PC-9 (cell line): ENCODE results near the gene INTU. TPM values are rescaled to one million over a fixed set of nuclear protein-coding genes. Genes with fewer than 3 reads are reported as not detected.
A peak's percentile ranks its signal among the peaks of the same experiment; 100 is the strongest.
"Not testable (repeated sequence)": the region's sequence is repeated elsewhere in the genome, so short reads cannot be mapped to it uniquely, and the experiment has no call there.

Experiments
- Bru-seq: library from RNA; stranded (reverse); fragments of 400-500 nt; gene quantifications from one replicate; lab custom pipeline; 2021; lab: Mats Ljungman, UMichigan
- BruChase-seq, 2 experiments: library from RNA; stranded (reverse); fragments of 400-500 nt; gene quantifications; one replicate each; lab custom pipeline; 2021; lab: Mats Ljungman, UMichigan
- BruUV-seq: library from RNA; stranded (reverse); fragments of 400-500 nt; replicated peaks from 2 replicates; lab custom pipeline; 2021; lab: Mats Ljungman, UMichigan
- CTCF ChIA-PET: fragments of 300-600 bp; sonication (Branson Sonifier 250); formaldehyde crosslinking; loops from one replicate; lab custom pipeline; 2022; ENCODE audit warnings: antibody characterized with exemption; lab: Charles Lee
- POLR2A ChIA-PET: fragments of 300-600 bp; sonication (Branson Sonifier 250); formaldehyde crosslinking; loops from one replicate; lab custom pipeline; 2022; ENCODE audit warnings: antibody characterized with exemption; ENCODE audit not compliant: unreplicated experiment; lab: Charles Lee
- DNase-seq, 2 experiments: peaks; one replicate each; pipeline versions ENCODE4 v3.0.0 to v3.0.0-alpha.2; 2015 to 2022; ENCODE audit warnings: mixed read lengths in 1 of 2
- H2AFZ ChIP-seq: fragments of 200-600 bp; sonication (generic); 2 replicates; pipeline ENCODE4 v1.8.1; 2017; ENCODE audit warnings: antibody characterized with exemption
- H3F3A ChIP-seq: fragments of 200-600 bp; sonication (generic); 2 replicates; pipeline ENCODE4 v1.8.1; 2017; ENCODE audit warnings: antibody characterized with exemption, mild to moderate bottlenecking, low read depth; ENCODE audit not compliant: insufficient read depth
- H3K27ac ChIP-seq: fragments of 200-600 bp; sonication (generic); 2 replicates; pipeline ENCODE4 v1.6.1; 2016; ENCODE audit warnings: mixed run types
- H3K27me3 ChIP-seq: fragments of 200-600 bp; sonication (generic); 2 replicates; pipeline ENCODE4 v1.6.1; 2016; ENCODE audit warnings: low read depth, mixed run types; ENCODE audit not compliant: insufficient read depth
- H3K36me3 ChIP-seq: fragments of 200-600 bp; sonication (generic); 2 replicates; pipeline ENCODE4 v1.6.1; 2016; ENCODE audit warnings: low read depth, mixed run types
- H3K4me1 ChIP-seq: fragments of 200-600 bp; sonication (generic); replicated peaks from 2 replicates; pipeline ENCODE4 v1.6.1; 2016; ENCODE audit warnings: mixed run types; ENCODE audit not compliant: insufficient read depth
- H3K4me2 ChIP-seq: fragments of 200-600 bp; sonication (generic); 2 replicates; pipeline ENCODE4 v1.6.1; 2017; ENCODE audit warnings: mixed run types
- H3K4me3 ChIP-seq: fragments of 200-600 bp; sonication (generic); 2 replicates; pipeline ENCODE4 v1.6.1; 2016; ENCODE audit warnings: mixed run types
- H3K79me2 ChIP-seq: fragments of 200-600 bp; sonication (generic); 2 replicates; pipeline ENCODE4 v1.6.1; 2017; ENCODE audit warnings: low read depth, mixed run types
- H3K9me2 ChIP-seq: fragments of 200-600 bp; sonication (generic); 2 replicates; pipeline ENCODE4 v1.8.1; 2017; ENCODE audit warnings: mild to moderate bottlenecking; ENCODE audit not compliant: insufficient read depth
- H3K9me3 ChIP-seq: fragments of 200-600 bp; sonication (generic); 2 replicates; pipeline ENCODE4 v1.8.1; 2016; ENCODE audit warnings: low read depth; ENCODE audit not compliant: insufficient read depth
- H4K20me1 ChIP-seq: fragments of 200-600 bp; sonication (generic); 2 replicates; pipeline ENCODE4 v1.8.1; 2017; ENCODE audit not compliant: insufficient read depth
- EZH2 ChIP-seq: fragments of 200-600 bp; sonication (generic); IDR thresholded peaks from 2 replicates; pipeline ENCODE4 v1.8.0; 2017; ENCODE audit warnings: antibody characterized with exemption, low read depth
- intact Hi-C: fragments of 100-400 bp; cut with micrococcal nuclease; formaldehyde crosslinking; loops from one replicate; pipeline ENCODE4 v1.10.0; 2022; ENCODE audit not compliant: unreplicated experiment
- long read RNA-seq: library from polyadenylated mRNA; stranded (forward); transcript quantifications from one replicate; pipeline ENCODE4 v2.0.0, GENCODE V29; 2022
- total RNA-seq: library from RNA; stranded (reverse); gene quantifications from 2 replicates; pipeline ENCODE4 v1.2.3, GENCODE V29; 2021
- TF ChIP-seq, protein P1 (sequence below): fragments of 200-600 bp; sonication (generic); conservative IDR thresholded peaks from 2 replicates; pipeline ENCODE4 v1.6.1; 2017; ENCODE audit warnings: mixed run types, antibody characterized with exemption, mild to moderate bottlenecking, moderate library complexity

INTU gene
- total RNA-seq (9.7 and 10.5 TPM in 2 replicates), Bru-seq, nascent RNA (percentile 70 among the genes with signal in this experiment), BruChase-seq, experiment 1, labeled RNA remaining after a 2-hour chase (percentile 79 among the genes with signal in this experiment), BruChase-seq, experiment 2, labeled RNA remaining after a 6-hour chase (percentile 59 among the genes with signal in this experiment)
- long read RNA-seq, full-length matches to known transcripts, result 3 of 6 reads
- long read RNA-seq, partial matches to known transcripts, result 1 of 6 reads
- long read RNA-seq, other reads (novel, unspliced or antisense), result 2 of 6 reads

DNA sequence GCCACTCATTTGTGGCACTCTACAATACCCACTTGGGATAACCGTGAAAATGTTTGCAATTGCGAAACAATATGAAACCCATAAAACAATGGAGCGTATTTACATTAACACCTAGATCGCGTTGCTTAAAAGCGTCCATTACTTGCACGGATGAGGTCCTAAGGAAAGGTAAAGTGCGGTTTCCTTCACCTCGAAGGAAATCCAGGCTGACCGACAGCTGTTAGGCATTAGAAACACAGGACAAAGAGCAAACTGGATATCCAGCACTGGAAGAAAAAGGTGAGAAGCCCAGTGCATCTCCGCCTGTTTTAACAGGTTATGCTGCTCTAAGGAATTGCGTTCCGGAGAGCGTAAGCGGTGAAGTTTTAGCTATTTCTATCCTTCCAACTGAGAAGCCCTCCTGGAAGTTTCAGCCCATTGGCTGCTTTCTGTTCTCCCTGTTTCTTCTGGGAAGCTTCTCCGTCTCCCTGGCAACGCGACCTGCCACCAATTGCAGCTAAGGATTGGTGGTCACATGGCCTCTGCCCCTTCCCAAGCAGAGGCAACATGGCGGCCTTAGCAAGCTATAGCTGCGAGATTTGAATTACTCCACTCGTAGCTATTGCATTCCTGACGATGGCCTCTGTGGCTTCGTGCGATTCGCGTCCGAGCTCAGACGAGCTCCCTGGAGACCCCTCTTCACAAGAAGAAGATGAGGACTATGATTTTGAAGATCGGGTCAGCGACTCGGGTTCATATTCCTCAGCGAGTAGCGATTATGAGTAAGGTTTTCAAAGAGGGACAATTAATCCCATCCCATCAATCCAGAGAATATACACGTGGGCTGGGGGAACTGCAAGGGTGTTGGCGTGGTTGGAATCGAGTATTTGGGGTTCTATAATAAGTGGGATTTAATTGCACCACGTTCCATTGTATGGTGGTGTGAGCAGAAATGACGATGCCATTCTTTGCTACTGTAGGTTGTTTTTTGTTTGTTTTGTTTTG lies at the start of gene INTU:
Gene INTU, plus strand, starts transcription at position 538 of the 984 bp plus-strand sequence. Its CDS starts 78 bp downstream, at position 616.
- intact Hi-C loops, result loop anchor here (5.0 kb wide), 3 partner anchors 75 to 895 kb away; partner anchors contain the start of gene HSPA4L

DNA sequence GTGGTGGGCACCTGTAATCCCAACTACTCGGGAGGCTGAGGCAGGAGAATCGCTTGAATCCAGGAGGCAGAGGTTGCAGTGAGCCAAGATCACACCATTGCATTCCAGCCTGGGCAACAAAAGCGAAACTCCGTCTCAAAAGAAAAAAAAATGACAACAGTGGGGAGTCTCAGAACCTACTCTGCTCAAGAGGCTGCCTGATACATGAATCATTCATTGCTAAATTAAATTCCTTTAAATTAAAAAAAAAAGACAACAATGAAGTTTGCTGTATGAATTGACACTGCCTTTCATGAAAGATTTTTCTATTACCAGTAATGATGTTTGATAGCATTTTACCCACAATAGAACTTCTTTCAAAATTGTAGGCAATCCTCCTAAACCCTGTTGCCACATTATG lies 46.3 kb upstream of the INTU start:
- peak in 1 of 2 experiments; percentile 58 for DNase-seq
- H3K4me1 ChIP-seq, H3K4me2 ChIP-seq, H3K9me3 ChIP-seq, POLR2A ChIA-PET, H3K36me3 ChIP-seq, BruUV-seq, H3F3A ChIP-seq, H3K27me3 ChIP-seq, H3K4me3 ChIP-seq, H3K79me2 ChIP-seq, H3K9me2 ChIP-seq, H2AFZ ChIP-seq, H4K20me1 ChIP-seq, intact Hi-C loops, H3K27ac ChIP-seq: not testable (repeated sequence)
- CTCF ChIA-PET, result interaction anchor here (0.6 to 0.7 kb wide), 3 partner anchors 44 to 957 kb away, joined by 3 to 4 read pairs (median 4); no protein-coding TSS in a partner anchor

More for the DNA sequence above, at the start of gene INTU:
- TSS peak; percentile 55 for BruUV-seq
- H3K36me3 ChIP-seq, result no peaks in the 10 kb centered on the region
- peak; percentile 89 to 98 for DNase-seq
- ChIA-PET POLR2A (interaction anchor here (0.7 to 1.1 kb wide), 6 partner anchors 9 to 754 kb away, joined by 3 to 6 read pairs (median 3); partner anchors contain the start of gene PLK4), CTCF (no interaction called here)
- peak within 1 kb of the TSS; percentile 78 for H3K4me2 ChIP-seq
- peaks cover 26% of the 10 kb centered on the region for H3K4me1 ChIP-seq
- H4K20me1 ChIP-seq, result no peaks in the 10 kb centered on the region
- TF ChIP-seq, protein P1, sequence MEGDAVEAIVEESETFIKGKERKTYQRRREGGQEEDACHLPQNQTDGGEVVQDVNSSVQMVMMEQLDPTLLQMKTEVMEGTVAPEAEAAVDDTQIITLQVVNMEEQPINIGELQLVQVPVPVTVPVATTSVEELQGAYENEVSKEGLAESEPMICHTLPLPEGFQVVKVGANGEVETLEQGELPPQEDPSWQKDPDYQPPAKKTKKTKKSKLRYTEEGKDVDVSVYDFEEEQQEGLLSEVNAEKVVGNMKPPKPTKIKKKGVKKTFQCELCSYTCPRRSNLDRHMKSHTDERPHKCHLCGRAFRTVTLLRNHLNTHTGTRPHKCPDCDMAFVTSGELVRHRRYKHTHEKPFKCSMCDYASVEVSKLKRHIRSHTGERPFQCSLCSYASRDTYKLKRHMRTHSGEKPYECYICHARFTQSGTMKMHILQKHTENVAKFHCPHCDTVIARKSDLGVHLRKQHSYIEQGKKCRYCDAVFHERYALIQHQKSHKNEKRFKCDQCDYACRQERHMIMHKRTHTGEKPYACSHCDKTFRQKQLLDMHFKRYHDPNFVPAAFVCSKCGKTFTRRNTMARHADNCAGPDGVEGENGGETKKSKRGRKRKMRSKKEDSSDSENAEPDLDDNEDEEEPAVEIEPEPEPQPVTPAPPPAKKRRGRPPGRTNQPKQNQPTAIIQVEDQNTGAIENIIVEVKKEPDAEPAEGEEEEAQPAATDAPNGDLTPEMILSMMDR, result no peak
- no peak for TF ChIP-seq EZH2
- H3K9me3 ChIP-seq, result no peaks in the 10 kb centered on the region
- H3K4me3 ChIP-seq, result peak within 1 kb of the TSS; percentile 67
- H2AFZ ChIP-seq, result peak within 1 kb of the TSS; percentile 96
- peak within 1 kb of the TSS; percentile 44 for H3K27ac ChIP-seq
- H3K79me2 ChIP-seq, result peaks cover 26% of the 10 kb centered on the region
- H3K9me2 ChIP-seq, result no peaks in the 10 kb centered on the region; the same call in 1 of the 2 replicates
- H3K27me3 ChIP-seq, result no peaks in the 10 kb centered on the region
- peaks cover 8% of the 10 kb centered on the region; the same call in 1 of the 2 replicates for H3F3A ChIP-seq

DNA sequence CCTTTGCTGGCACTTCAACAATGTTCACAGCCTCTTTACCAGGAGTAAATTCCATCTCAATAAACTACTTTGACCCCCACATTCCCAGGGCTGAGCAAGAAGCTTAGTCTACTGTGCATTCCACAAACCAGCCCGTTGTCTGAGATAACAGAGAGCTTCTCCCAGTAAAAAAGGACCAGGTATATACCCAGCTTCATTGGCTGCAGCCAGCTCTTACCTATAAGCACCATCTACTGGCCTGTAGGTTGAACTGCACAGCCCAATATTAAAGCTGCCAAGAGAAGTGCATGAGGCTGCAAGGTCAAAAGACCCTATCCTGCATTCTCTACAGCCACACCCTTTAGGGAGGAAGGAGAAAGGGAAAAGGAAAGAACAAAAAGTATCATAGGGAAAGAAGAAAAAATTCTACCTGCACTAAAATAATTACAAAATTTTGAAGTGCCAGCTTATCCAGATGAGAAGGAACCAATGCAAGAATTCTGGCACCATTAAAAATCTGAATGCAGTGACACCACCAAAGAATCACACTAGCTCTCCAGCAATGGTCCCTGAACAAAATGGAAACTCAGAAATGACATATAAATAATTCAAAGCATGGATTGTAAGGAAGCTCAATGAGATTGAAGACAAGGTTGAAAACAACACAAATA lies 45.7 kb upstream of the INTU start:
- H3K4me3 ChIP-seq, result no peak overlapping the region
- no peak overlapping the region for H3K4me2 ChIP-seq
- ChIA-PET POLR2A (interaction anchor here (0.6 kb wide), 1 partner anchor 1102 kb away, joined by 3 read pairs; no protein-coding TSS in a partner anchor), CTCF (interaction anchor here (0.5 to 0.7 kb wide), 4 partner anchors 8 to 93 kb away, joined by 3 to 5 read pairs (median 3); no protein-coding TSS in a partner anchor)
- H3K4me1 ChIP-seq, result no peaks in the 10 kb centered on the region
- intact Hi-C loops, result no loop called here
- DNase-seq, result peak; percentile 31 to 57
- H3K36me3 ChIP-seq, result no peaks in the 10 kb centered on the region
- no peak overlapping the region for H2AFZ ChIP-seq
- H3K27me3 ChIP-seq, result no peaks in the 10 kb centered on the region
- no peak for TF ChIP-seq EZH2
- TF ChIP-seq, protein P1, result peak; percentile 96
- H3F3A ChIP-seq, result no peaks in the 10 kb centered on the region
- H3K9me2 ChIP-seq, result no peaks in the 10 kb centered on the region
- no peaks in the 10 kb centered on the region for H4K20me1 ChIP-seq
- no peaks in the 10 kb centered on the region for H3K79me2 ChIP-seq
- H3K9me3 ChIP-seq, result no peaks in the 10 kb centered on the region
- no peak overlapping the region for H3K27ac ChIP-seq
- no TSS peak for BruUV-seq

DNA sequence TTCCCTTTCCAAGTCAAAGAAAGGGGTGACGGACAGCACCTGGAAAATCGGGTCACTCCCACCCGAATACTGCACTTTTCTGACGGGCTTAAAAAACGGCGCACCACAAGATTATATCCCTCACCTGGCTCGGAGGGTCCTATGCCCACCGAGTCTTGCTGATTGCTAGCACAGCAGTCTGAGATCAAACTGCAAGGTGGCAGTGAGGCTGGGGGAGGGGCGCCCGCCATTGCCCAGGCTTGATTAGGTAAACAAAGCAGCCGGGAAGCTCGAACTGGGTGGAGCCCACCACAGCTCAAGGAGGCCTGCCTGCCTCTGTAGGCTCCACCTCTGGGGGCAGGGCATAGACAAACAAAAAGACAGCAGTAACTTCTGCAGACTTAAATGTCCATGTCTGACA lies 43.6 kb upstream of the INTU start:
- H3K9me2 ChIP-seq, H3K9me3 ChIP-seq, POLR2A ChIA-PET, H3K27me3 ChIP-seq, H3K36me3 ChIP-seq, H3K27ac ChIP-seq, H2AFZ ChIP-seq, CTCF ChIA-PET, H3K79me2 ChIP-seq, BruUV-seq, DNase-seq, H4K20me1 ChIP-seq, H3F3A ChIP-seq, intact Hi-C loops, H3K4me1 ChIP-seq: not testable (repeated sequence)
- H3K4me2 ChIP-seq, result peak overlapping the region; percentile 51
- peak overlapping the region; percentile 46; the same call in 1 of the 2 replicates for H3K4me3 ChIP-seq
